Measurements from ENCODE around the gene VASP.
A peak's percentile ranks its signal among the peaks of the same experiment; 100 is the strongest.

Gene VASP

DNA sequence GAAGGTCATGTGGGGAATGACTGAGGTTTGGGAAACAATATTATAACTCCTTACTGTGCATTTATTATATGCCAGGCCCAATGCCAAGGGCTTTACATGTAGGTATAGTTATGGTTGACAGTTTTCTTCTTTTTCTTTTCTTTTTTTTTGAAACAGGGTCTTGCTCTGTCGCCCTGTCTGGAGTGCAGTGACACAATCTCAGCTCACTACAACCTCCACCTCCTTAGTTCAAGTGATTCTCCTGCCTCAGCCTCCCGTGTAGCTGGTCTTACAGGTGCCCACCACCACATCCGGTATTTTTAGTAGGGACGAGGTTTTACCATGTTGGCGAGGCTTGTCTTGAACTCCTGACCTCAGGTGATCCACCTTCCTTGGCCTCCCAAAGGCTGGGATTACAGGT, 24.2 kb upstream of the VASP start:
- TF ChIP-seq, protein P1, sequence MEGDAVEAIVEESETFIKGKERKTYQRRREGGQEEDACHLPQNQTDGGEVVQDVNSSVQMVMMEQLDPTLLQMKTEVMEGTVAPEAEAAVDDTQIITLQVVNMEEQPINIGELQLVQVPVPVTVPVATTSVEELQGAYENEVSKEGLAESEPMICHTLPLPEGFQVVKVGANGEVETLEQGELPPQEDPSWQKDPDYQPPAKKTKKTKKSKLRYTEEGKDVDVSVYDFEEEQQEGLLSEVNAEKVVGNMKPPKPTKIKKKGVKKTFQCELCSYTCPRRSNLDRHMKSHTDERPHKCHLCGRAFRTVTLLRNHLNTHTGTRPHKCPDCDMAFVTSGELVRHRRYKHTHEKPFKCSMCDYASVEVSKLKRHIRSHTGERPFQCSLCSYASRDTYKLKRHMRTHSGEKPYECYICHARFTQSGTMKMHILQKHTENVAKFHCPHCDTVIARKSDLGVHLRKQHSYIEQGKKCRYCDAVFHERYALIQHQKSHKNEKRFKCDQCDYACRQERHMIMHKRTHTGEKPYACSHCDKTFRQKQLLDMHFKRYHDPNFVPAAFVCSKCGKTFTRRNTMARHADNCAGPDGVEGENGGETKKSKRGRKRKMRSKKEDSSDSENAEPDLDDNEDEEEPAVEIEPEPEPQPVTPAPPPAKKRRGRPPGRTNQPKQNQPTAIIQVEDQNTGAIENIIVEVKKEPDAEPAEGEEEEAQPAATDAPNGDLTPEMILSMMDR (conservative IDR thresholded peaks at IDR 0.05): no peak
- no peak for TF ChIP-seq ZFX (IDR thresholded peaks at IDR 0.05)
- H3K27ac ChIP-seq: no peak overlapping the region

GRCh38 chr19:45484273-45484945, 22.9 kb upstream of the VASP start:
- H3K27ac ChIP-seq: no peak overlapping the region

DNA sequence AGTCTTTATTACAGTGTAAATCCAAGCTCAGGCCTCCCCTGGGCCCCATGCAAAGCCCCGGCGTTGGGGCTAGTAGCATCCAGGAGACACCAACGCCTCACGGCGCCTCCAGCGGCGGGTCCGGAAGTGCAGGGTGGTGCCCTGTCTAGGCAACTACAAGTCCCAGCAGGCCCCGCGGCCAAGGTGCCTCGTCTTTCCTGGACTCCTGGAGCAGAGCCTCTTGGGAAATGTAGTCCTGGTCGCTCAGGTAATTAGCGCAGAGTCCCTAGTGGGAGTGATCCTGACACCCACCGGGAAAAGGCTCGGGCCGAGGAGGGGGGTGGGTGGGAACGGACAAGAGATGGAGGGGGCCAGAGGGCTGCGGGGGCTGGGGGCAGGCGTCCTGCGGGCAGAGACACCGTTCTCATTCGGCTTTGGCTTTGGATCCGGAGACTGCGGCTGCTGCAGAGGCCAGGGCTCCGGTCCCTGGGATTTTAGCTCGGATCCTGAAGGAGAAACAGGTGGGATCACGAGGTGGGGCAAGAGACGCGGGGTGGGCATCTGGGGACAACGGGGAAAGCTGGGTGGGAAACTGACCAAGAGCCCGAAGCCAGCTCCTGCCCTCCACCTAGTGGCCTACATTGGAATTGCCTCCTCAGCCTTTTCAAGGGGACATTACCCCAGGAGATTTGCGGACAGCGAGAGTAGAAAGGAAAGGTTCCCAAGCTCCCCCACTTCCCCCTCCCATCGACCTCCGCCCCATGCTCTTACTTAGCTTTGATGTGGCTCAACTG, 21.8 kb upstream of the VASP start:
- TF ChIP-seq, protein P1 (conservative IDR thresholded peaks at IDR 0.05): peak; percentile 80
- no peak for TF ChIP-seq ZFX (IDR thresholded peaks at IDR 0.05)
- peak overlapping the region; percentile 27; the same call in 1 of the 2 replicates for H3K27ac ChIP-seq

More at GRCh38 chr19:45484273-45484945, 22.9 kb upstream of the VASP start:
- TF ChIP-seq ZFX (IDR thresholded peaks at IDR 0.05): no peak
- TF ChIP-seq, protein P1 (conservative IDR thresholded peaks at IDR 0.05): no peak

DNA sequence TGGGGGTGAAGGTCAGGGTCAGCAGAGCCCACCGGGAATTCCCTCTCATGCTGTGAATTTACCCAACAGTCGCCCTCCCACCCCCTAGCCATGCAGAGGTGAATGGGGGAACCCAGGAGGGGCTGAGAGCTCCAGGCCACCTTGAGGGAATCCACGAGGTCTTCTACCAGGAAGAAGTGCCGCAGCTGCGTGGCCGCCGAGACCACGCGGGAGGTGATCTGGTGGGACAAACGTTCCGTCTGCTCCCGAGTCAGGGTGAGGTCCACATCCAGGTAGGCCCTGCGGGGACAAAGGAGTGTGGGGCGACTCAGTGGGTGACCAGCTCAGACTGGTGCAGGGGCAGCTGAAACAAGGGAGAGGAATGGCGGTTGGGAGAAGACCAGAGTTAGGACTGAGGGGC, 18.6 kb upstream of the VASP start:
- H3K27ac ChIP-seq: no peak overlapping the region
- no peak for TF ChIP-seq ZFX (IDR thresholded peaks at IDR 0.05)
- TF ChIP-seq, protein P1 (conservative IDR thresholded peaks at IDR 0.05): no peak

DNA sequence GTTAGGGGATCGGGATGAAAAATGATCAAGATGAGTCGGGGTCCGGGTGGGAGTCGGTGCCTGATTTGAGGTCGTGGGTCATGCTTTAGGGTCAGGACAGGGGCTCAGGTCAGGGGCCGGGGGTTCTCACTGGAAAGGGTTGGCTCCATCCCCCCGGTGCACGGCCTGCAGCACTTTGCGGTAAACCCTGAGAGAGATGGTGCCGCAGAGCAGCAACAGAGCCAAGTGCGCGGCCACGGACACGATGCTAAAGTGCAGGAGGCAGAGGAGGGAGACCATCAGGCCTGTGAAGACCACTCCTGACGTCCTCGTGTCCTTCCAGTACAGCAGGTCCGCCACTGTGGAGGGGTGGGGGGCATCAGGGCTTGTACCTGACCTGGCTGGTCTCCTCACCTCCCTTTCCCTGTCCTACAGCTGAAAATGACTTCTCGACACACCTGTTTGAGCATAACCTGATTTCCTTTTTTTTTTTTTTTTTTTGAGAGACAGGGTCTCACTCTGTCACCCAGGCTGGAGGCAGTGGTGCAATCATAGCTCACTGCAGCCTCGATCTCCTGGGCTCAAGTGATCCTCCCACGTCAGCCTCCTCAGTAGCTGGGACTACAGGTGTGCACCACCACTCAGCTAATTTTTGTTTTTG, 17.9 kb upstream of the VASP start:
- TF ChIP-seq ZFX (IDR thresholded peaks at IDR 0.05): no peak
- TF ChIP-seq, protein P1 (conservative IDR thresholded peaks at IDR 0.05): no peak
- no peak overlapping the region for H3K27ac ChIP-seq

DNA sequence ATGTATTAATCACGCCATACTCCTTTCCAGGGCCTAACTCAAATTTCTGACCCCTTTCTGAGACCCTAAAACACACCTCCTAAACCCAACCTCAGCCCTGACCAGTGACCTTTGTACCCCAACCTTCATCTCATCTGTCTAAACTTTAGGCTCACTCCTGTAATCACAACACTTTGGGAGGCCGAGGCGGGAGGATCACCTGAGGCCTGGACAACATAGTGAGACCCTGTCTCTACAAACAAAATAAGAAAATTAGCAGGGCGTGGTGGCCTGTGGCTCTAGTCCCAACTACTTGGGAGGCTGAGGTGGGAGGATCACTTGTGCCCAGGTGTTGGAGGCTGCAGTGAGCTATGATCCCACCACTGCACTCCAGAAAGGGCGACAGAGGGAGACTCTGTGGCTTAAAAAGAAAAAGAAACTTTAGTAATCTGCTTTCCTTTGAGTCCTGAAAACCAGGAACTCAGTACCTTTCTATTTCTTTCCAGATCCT, 15.1 kb upstream of the VASP start:
- TF ChIP-seq, protein P1 (conservative IDR thresholded peaks at IDR 0.05): no peak
- no peak for TF ChIP-seq ZFX (IDR thresholded peaks at IDR 0.05)
- H3K27ac ChIP-seq: no peak overlapping the region; the same call in 1 of the 2 replicates

Measured in C4-2B (cell line).